ENCODE measurements around the gene TCN2. TPM values are rescaled to one million over a fixed set of nuclear protein-coding genes. Genes with fewer than 3 reads are reported as not detected.

Gene TCN2
- total and polyA plus RNA-seq, 9 of the 15 experiments (the other 6 are each of a cell fraction or from before 2014, with no cell fraction given), result 0.88 to 5.4 (median 1.7) TPM

DNA sequence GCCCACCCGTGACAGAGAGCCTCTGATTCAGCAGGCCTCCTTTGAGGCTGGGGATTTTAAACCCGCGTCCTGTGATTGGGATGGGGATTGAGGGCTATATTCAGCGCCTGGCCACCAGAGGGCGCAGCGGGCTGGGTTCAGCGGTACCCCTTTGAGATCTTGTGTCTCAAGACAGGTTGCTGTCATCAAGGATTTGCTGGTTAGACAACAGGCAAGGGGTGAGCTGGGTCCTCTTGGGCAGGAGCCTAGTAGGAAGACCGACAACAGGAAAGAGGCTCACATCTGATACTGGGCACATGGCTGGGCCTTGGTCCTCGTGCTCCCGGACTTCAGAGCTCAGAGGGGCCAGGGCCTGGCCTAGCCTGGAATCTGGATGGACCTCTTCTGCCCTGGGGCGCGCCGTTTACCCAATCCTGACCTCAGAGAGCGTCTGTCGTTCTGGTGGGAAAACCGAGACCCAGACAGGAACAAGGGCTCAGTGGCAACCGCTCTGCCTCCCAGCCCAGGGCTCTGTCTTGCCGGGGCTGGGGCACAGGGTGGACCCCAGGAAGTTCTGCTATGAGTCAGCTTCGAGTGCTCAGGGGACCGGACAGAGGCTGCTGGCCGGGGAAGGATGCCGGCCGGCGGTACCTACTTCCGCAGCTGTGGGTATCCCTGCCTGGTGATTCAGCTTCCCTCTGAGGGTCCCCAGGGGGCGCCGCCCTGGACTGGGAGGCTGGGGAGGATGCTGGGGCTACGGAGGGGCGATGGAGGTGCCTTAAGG, 27.7 kb downstream of the TCN2 start (continued):
- TF ChIP-seq, protein P1, sequence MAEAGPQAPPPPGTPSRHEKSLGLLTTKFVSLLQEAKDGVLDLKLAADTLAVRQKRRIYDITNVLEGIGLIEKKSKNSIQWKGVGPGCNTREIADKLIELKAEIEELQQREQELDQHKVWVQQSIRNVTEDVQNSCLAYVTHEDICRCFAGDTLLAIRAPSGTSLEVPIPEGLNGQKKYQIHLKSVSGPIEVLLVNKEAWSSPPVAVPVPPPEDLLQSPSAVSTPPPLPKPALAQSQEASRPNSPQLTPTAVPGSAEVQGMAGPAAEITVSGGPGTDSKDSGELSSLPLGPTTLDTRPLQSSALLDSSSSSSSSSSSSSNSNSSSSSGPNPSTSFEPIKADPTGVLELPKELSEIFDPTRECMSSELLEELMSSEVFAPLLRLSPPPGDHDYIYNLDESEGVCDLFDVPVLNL (CRISPR knock-in tag; IDR thresholded peaks at IDR 0.05; ENCODE audit: low read depth), result no peak
- TF ChIP-seq, protein P2, sequence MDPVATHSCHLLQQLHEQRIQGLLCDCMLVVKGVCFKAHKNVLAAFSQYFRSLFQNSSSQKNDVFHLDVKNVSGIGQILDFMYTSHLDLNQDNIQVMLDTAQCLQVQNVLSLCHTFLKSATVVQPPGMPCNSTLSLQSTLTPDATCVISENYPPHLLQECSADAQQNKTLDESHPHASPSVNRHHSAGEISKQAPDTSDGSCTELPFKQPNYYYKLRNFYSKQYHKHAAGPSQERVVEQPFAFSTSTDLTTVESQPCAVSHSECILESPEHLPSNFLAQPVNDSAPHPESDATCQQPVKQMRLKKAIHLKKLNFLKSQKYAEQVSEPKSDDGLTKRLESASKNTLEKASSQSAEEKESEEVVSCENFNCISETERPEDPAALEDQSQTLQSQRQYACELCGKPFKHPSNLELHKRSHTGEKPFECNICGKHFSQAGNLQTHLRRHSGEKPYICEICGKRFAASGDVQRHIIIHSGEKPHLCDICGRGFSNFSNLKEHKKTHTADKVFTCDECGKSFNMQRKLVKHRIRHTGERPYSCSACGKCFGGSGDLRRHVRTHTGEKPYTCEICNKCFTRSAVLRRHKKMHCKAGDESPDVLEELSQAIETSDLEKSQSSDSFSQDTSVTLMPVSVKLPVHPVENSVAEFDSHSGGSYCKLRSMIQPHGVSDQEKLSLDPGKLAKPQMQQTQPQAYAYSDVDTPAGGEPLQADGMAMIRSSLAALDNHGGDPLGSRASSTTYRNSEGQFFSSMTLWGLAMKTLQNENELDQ (CRISPR knock-in tag; IDR thresholded peaks at IDR 0.05; ENCODE audit: borderline replicate concordance), result no peak
- TF ChIP-seq NR1H2 (CRISPR knock-in tag; IDR thresholded peaks at IDR 0.05) (no peak), MIER1 (IDR thresholded peaks at IDR 0.05; ENCODE audit: low read depth) (no peak), LARP7 (IDR thresholded peaks at IDR 0.05) (no peak), RAD21 (CRISPR knock-in tag; conservative IDR thresholded peaks at IDR 0.05 in 1 of 2, IDR thresholded peaks at IDR 0.05 in 1 of 2) (peak; percentile 78 to 89), ZEB2 (IDR thresholded peaks at IDR 0.05) (0 out of 2 replicates have a peak, but pooled peaks have one; percentile 12), SIN3B (IDR thresholded peaks at IDR 0.05; ENCODE audit: low read depth) (0 out of 2 replicates have a peak, but pooled peaks have one; percentile 4), SIN3A (IDR thresholded peaks at IDR 0.05; ENCODE audit: borderline replicate concordance in 2 of 2, control insufficient read depth in 1 of 2, low read depth in 2 of 2, low read length in 2 of 2) (no peak), HLTF (IDR thresholded peaks at IDR 0.05) (no peak), POLR2H (tag; IDR thresholded peaks at IDR 0.05; ENCODE audit: low read depth) (no peak), ZFPM2 (CRISPR knock-in tag; IDR thresholded peaks at IDR 0.05) (no peak), RFX7 (CRISPR knock-in tag; IDR thresholded peaks at IDR 0.05) (no peak), TCF7 (IDR thresholded peaks at IDR 0.05; ENCODE audit: borderline replicate concordance) (no peak), CTBP1 (IDR thresholded peaks at IDR 0.05; ENCODE audit: borderline replicate concordance) (peak; percentile 82; the same call in 1 of the 2 replicates), ZNF436 (CRISPR knock-in tag; IDR thresholded peaks at IDR 0.05) (no peak), MEIS2 (IDR thresholded peaks at IDR 0.05; ENCODE audit: partially characterized antibody) (peak; percentile 86)
- TF ChIP-seq, protein P3, sequence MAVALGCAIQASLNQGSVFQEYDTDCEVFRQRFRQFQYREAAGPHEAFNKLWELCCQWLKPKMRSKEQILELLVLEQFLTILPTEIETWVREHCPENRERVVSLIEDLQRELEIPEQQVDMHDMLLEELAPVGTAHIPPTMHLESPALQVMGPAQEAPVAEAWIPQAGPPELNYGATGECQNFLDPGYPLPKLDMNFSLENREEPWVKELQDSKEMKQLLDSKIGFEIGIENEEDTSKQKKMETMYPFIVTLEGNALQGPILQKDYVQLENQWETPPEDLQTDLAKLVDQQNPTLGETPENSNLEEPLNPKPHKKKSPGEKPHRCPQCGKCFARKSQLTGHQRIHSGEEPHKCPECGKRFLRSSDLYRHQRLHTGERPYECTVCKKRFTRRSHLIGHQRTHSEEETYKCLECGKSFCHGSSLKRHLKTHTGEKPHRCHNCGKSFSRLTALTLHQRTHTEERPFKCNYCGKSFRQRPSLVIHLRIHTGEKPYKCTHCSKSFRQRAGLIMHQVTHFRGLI (CRISPR knock-in tag; IDR thresholded peaks at IDR 0.05), result no peak
- TF ChIP-seq, protein P4, sequence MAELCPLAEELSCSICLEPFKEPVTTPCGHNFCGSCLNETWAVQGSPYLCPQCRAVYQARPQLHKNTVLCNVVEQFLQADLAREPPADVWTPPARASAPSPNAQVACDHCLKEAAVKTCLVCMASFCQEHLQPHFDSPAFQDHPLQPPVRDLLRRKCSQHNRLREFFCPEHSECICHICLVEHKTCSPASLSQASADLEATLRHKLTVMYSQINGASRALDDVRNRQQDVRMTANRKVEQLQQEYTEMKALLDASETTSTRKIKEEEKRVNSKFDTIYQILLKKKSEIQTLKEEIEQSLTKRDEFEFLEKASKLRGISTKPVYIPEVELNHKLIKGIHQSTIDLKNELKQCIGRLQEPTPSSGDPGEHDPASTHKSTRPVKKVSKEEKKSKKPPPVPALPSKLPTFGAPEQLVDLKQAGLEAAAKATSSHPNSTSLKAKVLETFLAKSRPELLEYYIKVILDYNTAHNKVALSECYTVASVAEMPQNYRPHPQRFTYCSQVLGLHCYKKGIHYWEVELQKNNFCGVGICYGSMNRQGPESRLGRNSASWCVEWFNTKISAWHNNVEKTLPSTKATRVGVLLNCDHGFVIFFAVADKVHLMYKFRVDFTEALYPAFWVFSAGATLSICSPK (IDR thresholded peaks at IDR 0.05; ENCODE audit: borderline replicate concordance), result no peak
- TF ChIP-seq, protein P5, sequence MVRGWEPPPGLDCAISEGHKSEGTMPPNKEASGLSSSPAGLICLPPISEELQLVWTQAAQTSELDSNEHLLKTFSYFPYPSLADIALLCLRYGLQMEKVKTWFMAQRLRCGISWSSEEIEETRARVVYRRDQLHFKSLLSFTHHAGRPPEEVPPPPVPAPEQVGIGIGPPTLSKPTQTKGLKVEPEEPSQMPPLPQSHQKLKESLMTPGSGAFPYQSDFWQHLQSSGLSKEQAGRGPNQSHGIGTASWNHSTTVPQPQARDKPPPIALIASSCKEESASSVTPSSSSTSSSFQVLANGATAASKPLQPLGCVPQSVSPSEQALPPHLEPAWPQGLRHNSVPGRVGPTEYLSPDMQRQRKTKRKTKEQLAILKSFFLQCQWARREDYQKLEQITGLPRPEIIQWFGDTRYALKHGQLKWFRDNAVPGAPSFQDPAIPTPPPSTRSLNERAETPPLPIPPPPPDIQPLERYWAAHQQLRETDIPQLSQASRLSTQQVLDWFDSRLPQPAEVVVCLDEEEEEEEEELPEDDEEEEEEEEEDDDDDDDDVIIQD (CRISPR knock-in tag; IDR thresholded peaks at IDR 0.05), result no peak

Measured in K562 (cell line).